GM18498 (cell line): Measurements from ENCODE around the gene SRRT.
A peak's percentile ranks its signal among the peaks of the same experiment; 100 is the strongest.

ENCODE experiments used
- ATAC-seq: cut with Tn5 transposase; IDR thresholded peaks from one replicate; pipeline ENCODE4 v1.9.1; 2021; ENCODE audit warnings: mild to moderate bottlenecking, moderate library complexity; ENCODE audit not compliant: unreplicated experiment

SRRT gene, protein sequence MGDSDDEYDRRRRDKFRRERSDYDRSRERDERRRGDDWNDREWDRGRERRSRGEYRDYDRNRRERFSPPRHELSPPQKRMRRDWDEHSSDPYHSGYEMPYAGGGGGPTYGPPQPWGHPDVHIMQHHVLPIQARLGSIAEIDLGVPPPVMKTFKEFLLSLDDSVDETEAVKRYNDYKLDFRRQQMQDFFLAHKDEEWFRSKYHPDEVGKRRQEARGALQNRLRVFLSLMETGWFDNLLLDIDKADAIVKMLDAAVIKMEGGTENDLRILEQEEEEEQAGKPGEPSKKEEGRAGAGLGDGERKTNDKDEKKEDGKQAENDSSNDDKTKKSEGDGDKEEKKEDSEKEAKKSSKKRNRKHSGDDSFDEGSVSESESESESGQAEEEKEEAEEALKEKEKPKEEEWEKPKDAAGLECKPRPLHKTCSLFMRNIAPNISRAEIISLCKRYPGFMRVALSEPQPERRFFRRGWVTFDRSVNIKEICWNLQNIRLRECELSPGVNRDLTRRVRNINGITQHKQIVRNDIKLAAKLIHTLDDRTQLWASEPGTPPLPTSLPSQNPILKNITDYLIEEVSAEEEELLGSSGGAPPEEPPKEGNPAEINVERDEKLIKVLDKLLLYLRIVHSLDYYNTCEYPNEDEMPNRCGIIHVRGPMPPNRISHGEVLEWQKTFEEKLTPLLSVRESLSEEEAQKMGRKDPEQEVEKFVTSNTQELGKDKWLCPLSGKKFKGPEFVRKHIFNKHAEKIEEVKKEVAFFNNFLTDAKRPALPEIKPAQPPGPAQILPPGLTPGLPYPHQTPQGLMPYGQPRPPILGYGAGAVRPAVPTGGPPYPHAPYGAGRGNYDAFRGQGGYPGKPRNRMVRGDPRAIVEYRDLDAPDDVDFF

DNA sequence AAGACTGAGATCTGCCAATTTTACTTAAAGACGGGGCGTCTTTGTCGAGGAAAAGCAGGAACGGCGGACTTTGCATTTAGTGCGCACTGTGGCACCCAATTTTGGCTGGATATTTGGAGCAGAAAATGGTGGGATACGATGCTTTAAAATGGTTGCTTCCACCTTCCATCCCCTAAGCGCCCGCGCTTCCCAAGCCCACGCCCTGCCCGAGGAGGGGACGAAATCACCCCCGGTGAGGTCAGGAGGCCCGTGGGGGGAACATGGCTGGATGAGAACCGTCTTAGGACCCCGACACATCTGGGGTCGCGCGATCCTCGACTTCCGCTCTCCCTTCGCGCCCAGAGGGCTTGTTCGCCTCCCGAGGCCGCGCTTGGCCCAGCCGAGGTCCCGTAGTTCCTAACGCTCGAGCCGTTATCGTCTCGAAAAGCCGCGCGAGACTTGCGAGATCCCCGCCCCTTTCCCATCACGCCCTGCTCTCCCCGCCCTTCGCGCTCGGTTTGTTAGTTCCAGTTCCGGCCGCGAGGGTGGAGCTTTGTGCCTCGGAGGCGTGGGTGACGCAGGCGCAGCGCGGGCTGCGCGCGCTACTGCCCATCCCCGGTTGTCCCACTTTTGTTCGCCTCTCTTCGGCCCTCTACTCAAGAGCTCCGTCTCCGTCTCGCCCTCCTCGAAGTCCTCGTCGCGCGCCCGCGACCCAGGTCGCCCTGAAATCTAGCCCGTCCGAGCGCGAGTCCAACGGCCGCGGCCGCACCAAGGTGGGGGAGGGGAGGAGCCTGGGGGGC is at the start of gene SRRT:
SRRT (plus strand) TSS at position 527 of the 779 bp plus-strand sequence. CDS start 488 bp downstream, outside the sequence.
- ATAC-seq, result peak; percentile 88

DNA sequence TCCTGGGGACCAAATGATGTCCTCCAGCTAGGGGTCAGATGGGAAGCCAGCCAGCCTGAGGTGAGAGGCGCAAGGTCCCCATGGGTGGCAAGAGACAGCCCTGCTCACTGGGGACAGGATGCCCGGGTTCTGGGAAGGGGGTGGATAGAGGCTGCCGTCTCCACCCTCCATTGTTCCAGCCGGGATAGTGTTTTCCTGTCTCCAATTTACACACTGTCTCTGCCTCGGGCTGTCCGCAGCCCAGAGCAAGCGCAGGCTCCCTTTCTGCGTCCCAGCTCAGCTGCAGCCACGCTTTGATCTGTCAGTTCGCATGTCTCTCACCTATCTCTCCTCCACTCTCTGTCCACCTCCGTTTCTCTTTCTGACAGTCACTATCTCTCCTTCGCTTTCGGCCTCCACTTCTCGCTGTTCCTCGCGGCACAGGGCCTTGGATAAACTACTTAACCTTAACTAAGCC is 49.7 kb upstream of the SRRT start:
- no peak for ATAC-seq

DNA sequence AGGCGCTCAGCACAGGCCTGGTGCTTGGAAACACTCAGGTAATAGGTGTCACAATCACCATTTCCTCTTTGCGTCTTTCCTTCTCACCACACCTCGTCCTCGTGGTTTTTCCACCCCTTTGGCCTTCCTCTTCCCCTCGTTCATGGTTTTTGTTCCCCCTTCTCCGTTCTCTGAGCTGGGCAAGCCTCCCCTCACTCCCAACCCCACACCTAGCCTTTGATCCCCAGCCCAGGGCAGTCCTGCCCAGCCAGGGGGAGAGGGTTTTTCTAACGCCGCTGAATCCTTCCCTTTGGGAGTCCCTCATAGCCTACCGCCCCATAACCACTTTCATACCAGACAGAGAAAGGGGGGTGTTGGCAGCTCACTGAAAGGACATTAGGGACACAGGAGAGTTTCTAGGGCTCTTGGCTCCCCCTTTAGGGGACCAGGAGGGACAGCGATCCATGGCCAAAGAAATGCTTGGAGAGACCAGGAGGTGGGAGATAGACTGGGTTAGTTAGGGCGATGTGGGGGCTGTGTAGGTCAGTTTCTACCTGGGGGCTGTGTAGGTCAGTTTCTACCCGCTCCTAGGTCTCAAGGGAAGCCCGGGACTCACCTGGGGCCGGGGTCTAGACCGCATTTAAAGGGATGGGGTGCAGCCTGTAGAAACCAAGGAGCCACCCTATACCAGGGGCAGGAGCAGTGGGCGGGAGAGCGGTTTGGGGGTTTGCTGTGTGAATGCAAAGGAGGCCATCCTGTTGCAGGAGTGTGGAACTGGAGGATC is 49.0 kb upstream of the SRRT start:
- no peak for ATAC-seq

DNA sequence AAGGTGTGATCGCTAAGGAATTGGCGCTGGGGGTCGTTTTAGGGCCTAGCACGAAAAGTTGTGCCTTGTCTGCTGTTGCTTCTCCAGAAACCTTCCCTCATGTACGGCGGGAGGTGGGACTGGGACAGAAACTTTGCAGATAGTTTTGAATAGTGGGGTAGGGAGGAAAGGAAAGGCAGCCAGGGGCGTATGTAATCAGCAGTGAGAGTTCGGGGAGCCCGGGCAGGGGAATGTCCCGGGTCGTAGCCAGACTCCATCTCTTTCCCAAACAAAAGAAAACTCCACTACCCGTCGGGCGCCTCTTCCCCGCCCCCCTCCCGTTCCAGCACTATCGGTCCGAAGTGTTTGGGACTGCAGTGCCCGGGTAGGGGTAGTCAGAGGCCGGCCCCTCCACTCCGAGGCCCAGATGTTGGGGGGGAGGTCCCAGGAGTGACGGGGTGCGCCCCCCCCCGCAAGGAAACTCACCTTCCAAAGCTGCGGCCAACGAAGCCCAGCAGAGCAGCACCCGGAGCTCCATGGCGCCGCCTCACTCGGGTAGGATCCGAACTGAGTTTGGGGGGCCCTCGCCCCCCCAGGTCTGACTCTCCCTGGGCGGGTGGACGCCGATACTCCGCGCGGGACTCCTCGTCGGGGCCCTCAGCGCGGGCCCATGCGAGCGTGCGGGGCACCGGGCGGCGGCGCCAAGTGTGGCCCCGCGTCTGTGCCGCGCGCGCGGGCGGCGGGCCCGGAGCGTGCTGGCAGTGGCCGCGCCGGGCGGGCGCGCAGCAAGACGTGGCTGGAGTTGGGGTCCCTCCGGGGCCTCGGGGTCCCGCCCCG is 48.2 kb upstream of the SRRT start:
- ATAC-seq, result no peak

DNA sequence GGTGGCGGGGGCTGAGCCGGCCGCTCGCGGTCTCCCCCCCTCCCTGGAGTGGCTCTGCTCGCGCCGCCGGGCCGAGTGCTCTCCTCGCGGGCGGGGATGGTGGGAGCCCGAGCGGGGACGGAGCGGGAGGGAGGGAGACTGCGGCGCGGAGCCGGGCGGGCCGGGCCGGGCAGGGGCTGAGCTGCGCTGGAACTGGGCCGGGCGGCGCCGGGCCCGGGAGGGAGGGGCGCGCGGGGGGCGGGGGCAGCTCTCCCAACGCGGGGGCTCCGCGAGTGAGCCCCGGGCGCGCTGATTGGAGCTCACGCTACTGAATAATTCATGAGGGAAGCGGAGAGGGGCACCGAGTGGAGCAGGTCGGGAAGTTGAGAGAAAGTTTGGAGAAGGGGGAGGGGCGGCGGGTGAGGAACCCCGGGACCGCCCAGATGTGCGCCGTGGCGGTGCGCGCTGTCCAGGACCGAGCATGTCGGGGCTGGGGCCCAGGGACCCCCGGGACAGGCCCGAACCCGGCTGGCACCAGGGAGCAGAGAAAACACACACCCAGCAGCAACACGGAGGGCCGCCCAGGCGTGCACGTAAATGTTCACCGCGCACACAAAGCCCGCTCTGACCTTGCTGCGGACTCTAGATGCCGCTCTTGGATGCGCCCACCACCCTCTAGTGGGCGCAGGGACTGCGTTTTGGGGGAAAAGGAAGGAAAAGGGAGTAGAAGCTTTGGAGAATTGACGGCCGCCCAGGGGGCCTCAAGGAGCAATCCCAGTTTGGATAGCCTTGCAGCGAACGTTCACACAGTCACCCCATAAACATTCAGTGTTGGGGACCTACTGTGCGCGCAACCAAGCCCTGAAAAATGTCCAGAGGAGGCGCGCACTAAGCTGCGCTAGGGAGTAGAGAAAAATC is 47.3 kb upstream of the SRRT start, which contains the start of gene EPHB4:
EPHB4 (minus strand) TSS at position 194 of the 897 bp plus-strand sequence. CDS start 493 bp downstream, outside the sequence.
- ATAC-seq, result no peak

DNA sequence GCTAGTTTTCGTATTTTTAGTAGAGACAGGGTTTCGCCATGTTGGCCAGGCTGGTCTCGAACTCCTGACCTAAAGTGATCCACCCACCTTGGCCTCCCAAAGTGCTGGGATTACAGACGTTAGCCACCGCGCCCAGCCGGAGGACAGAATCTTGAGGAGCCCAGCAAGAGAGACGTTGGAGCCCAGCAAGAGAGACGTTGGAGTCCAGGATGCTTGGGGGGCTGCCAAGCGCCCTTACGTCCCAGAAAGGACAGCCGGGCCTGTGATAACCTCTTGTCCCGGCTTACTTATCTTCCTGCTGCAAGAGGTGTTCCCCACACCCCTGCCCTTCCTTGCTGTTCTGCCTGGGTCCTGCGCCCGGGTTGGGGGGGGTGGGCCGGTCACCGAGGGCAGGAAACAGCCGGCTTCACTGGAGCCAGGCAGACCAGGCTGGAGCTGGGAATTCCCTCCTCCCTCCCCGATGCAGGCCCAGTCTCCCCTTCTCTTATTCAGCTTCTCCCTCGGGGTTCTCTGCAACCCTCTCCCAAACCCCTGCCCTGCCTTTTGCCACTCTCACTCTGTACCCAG is 45.7 kb upstream of the SRRT start:
- ATAC-seq, result no peak

DNA sequence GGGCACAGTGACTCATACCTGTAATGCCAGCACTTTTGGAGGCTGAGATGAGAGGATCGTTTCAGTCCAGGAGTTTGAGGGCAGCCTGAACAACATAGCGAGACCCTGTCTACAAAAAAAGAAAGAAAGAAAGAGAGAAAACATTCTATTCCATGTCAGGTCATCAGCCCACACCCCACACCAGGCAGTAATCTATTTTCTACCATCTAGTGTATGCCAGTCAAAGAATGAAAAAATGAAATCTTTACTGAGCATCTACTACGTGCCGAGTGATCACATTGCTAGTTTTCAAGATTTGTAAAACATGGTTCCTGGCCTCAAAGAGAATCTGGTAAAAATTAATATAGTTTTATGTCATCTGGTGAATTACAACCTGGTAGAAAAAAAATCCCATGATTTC is 44.5 kb upstream of the SRRT start:
- no peak for ATAC-seq

DNA sequence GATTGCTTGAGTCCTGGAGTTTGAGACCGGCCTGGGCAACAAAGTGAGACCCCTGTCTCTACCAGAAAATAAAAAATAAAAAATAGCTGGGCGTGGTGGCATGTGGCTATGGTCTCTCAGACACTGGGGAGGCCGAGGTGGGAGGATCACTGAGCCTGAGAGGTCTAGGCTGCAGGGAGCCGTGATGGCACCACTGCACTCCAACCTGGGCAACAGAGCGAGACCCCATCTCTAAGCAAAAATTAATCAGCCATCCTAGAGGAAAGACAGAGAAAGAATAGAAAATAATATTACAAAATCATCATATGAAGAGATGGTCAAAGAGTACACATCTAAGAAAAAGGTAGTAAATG is 42.6 kb upstream of the SRRT start:
- no peak for ATAC-seq

DNA sequence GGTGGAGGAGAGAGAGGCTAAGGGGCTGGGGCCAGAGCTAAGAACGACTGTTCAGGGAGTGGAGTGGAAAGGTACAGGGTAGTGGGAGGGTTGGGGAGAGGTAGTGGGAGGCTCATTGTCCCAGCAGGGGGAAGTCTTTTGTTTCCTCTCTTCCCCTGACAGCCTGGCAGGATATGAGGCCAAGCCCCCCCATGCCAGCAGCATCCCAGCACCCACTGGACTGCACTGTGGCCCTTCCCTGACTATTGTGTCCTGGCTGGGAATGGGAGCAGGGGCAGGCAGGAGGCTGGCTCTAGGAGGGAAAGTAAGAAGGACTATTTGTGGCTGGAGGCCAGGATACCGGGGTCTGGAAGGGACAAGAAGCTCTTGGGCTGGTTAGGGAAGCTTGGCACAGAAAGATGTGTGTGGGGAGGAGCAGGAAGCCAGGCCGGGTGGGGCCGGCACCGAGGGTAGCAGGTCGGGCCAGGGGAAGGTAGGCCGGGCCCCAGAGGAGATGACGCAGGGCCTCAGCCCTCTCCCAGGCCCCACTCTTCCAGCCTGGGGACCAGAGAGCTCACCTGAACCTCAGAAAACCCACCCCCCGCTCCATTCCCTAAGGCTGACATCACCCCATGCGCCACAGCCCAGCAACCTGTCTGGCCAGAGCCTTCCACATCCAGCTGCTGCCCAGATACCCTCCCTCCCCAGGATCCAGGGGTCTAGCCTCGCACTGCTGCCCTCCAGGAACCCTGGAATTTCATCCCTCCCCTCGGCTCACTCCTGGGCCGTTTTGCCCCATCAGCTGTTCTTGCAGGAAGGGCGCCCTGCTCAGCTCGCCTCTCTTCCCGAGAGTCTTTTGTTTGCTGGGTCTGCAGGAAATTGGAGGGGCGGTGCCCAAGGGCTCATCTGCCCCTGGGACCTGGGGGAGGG is 38.7 kb upstream of the SRRT start:
- ATAC-seq, result no peak

DNA sequence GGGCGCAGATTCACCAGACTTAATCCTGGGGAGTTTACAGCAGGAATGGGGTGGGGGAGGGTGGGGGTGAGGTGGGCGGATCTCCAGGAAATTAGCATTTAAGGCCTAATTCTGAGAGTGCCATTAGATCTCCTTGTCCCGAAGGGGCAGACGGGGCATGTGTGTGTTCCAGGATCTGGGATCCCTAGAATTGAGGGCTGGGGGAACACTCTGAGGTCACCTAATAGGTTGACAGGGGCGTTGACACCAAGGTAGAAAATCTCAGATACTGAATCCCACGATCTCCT is 38.1 kb upstream of the SRRT start:
- no peak for ATAC-seq

DNA sequence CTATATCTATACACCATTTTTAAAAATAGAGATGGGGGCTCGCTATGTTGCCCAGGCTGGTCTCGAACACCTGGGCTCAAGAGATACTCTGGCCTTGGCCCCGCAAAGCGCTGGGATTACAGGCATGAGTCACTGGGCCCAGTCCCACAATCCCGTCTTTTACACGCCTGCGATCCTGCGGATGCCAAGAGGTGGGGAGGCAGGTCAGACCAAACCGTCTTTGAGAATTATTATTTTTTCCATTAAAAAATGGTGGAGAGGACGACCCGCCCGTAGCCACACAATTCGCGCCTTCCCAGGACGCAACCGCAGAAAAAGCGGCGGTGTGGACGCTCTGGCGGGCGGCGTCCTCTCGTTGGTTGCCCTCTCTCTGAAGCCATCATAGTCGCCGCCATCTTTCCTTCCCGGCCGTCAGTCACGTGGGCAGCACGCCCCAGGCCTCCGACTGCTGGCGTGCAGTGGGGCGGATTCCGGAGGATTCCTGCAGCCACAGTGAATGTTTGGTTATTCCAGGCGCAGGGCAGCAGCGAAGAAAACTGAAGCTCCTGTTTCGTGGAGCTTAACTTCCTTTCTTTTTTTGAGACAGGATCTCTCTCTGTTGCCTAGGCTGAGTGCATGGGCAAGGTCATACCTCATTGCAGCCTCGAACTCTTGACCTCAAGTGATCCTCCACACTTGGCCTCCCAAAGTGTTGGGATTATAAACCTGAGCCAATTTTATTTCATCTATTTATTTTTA is 37.6 kb upstream of the SRRT start:
- peak; percentile 72 for ATAC-seq

DNA sequence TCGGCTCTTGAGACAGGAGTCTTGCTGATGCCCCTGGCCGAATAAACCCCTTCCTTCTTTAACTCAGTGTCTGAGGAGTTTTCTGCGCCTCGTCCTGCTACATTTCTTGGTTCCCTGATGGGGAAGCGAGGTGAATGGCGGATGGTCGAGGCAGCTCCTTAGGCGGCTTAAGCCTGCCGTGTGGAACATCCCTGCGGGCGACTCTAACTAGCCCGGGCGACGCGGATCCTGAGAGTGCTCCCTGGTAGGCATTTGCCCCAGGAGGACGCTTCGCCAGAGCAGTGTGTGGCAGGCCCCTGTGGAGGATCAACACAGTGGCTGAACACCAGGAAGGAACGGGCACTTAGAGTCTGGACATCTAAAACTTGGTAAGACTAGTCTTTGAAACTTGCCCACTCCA is 35.5 kb upstream of the SRRT start:
- no peak for ATAC-seq

DNA sequence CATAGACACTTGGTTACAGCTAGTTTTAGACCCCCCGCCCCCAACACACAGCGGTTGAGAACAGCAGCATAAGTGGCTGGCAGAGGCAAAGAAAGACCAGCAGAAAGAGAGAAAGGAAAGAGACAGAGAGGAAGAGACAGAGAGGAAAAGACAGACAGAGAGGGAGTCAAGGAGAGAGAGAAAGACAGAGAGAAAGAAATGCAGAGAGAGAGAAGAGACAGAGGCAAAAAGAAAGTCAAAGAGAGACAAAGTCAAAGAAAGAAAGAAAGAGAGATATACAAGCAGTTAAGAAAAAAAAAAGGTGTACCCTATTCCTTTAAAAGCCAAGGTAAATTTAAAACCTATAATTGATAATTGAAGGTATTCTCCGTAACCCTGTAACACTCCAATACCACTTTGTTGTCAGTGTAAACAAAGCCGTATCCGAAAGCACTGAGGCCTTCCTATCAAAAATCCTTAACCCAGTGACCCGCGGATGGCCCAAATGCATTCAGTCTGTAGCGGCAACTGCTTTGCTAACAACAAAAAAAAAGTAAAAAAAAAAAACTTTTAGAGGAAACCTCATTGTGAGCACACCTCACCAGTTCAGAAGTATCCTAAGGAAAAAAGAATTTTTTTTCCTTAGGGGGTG is 34.3 kb upstream of the SRRT start:
- ATAC-seq, result no peak

DNA sequence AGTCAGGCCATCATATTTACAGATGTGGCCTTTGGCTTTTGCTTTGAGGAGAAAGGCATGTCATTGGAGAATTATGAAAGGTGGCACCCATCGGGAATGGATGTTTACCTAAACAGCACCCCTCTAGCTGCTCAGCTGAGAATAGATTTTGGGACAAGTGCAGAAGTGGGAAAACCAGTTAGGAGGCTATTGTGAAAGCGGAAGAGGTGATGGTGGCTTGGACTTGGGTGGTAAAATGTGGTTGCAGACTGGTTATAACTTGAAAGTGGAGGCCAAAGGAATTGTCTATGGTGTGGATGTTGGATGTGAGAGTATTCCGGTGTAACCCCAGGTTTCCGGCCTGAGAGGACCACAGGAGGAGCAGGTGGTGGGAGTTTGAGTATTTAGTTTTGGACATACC is 27.5 kb upstream of the SRRT start:
- ATAC-seq, result no peak

DNA sequence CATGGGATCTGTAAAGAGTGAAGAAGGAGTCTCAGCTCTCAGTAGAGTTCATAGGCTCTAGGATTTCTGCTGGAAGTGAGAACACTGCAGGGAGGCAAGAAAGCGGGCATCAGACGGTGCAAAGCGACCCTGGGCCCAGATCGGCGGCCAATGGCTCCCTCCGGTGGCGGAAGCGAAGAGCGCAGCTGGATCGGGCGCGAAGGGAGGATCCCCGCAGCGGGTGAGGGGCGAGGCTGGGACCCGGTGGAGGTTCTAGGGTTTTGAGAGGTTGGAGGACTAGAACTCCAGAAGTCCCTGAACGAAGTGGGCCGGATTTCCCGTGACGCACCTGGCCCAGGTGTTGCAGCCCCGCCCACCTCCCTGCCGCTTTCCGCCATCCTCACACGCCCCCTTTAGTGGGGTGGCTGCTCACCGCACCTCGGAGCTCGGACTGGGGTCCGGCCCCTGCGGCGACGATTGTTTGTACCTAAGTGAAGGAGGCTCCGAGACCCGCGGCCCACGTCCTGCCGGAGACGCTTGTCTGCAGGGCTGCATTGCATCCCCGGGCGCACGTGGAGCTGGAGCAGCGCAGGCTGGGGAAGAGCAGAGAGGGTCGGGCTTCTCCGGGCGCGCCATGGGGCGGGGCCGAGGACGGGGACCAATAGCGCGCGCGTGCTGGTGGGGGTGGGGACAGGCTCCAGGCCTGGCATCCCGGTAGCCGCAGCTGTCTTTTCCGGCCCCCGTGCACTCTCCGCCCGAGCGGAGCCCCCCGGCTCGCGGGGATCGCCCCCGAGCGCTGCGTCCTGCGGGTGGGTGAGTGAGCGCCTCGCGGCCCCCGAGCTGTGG is 22.6 kb upstream of the SRRT start, which contains the start of gene SLC12A9:
SLC12A9 (plus strand) TSS at position 666 of the 825 bp plus-strand sequence. CDS start 1,485 bp downstream, outside the sequence.
- ATAC-seq, result peak; percentile 89
